Right lobe of liver (tissue), 4 donors: ENCODE data around the gene ONECUT1.

Experiments
- CTCF ChIP-seq, 4 donors: fragments of 200-600 bp in 3 of 4; fragments of 450-650 bp in 1 of 4; IDR thresholded peaks; one replicate each; pipeline versions ENCODE4 v1.5.1 to v1.8.0; 2016 to 2022; ENCODE audit warnings: antibody characterized with exemption in 4 of 4, mild to moderate bottlenecking in 2 of 4
- POLR2A ChIP-seq: fragments of 450-650 bp; IDR thresholded peaks from one replicate; pipeline ENCODE4 v1.6.1; 2017; ENCODE audit warnings: antibody characterized with exemption, mild to moderate bottlenecking
- donor health status: DM: no; HTN: no; CAD: no.
- donor health status: DM: no; HTN: no; CAD: no.
- donor health status: DM: no; HTN: yes; CAD: no.

GRCh38 chr15:52730173-52730572 is 60.0 kb downstream of the ONECUT1 start:
- TF ChIP-seq POLR2A, result no peak
- no peak for TF ChIP-seq CTCF (IDR thresholded peaks at IDR 0.05)
